HFFc6 (cell line): ENCODE results near the gene SCUBE3. TPM values are rescaled to one million over a fixed set of nuclear protein-coding genes. Genes with fewer than 3 reads are reported as not detected.
A peak's percentile ranks its signal among the peaks of the same experiment; 100 is the strongest.

Experiments used
- DNase-seq: peaks from one replicate; pipeline ENCODE4 v3.0.0-alpha.2; 2018
- H3K27ac Mint-ChIP-seq: 2 replicates; pipeline ENCODE4 v1.8.0; 2020; ENCODE audit warnings: mild to moderate bottlenecking, mixed read lengths
- H3K27me3 Mint-ChIP-seq: 2 replicates; pipeline ENCODE4 v1.8.0; 2021; ENCODE audit warnings: mild to moderate bottlenecking, moderate library complexity, mixed read lengths; ENCODE audit not compliant: insufficient read depth
- H3K36me3 Mint-ChIP-seq: 2 replicates; pipeline ENCODE4 v1.8.0; 2021; ENCODE audit warnings: low read depth, mixed read lengths
- H3K4me1 Mint-ChIP-seq: 2 replicates; pipeline ENCODE4 v1.8.0; 2020; ENCODE audit warnings: low read depth, mixed read lengths
- H3K4me3 Mint-ChIP-seq: 2 replicates; pipeline ENCODE4 v1.8.0; 2020; ENCODE audit warnings: mild to moderate bottlenecking, moderate library complexity, mixed read lengths
- H3K9me3 Mint-ChIP-seq: 2 replicates; pipeline ENCODE4 v1.8.0; 2020; ENCODE audit warnings: mild to moderate bottlenecking, mixed read lengths
- CTCF ChIP-seq: fragments of 200-600 bp; sonication (generic); IDR thresholded peaks from 2 replicates; pipeline ENCODE4 v1.5.0; 2021; ENCODE audit warnings: antibody characterized with exemption, mild to moderate bottlenecking
- total RNA-seq, 6 experiments: library from RNA; stranded (reverse); fragmentation: NEBNext Ultra II Directional; extraction: Animal tissue kit (Norgen Biotek cat#: 25700); gene quantifications; 2 replicates in 1 of 6; 3 replicates in 5 of 6; pipeline ENCODE4 v1.2.3, GENCODE V29; 2021

The SCUBE3 gene
- total RNA-seq, 6 experiments from 2014 or later: 37.0 to 75.0 (median 44.3) TPM

- Mint-ChIP-seq H3K36me3 (no peaks in the 10 kb centered on the region), H3K4me3 (peak overlapping the region; percentile 75), H3K4me1 (peaks cover 90% of the 10 kb centered on the region), H3K27me3 (no peaks in the 10 kb centered on the region), H3K9me3 (no peaks in the 10 kb centered on the region), H3K27ac (peak overlapping the region; percentile 95)
- TF ChIP-seq CTCF: no peak
- peak; percentile 77 for DNase-seq
These were observed 31.7 kb upstream of the SCUBE3 start for GRCh38 chr6:35181933-35182612.

GRCh38 chr6:35183281-35183680, 30.5 kb upstream of the SCUBE3 start:
- peaks cover 3% of the 10 kb centered on the region; the same call in 1 of the 2 replicates for H3K27me3 Mint-ChIP-seq
- H3K27ac Mint-ChIP-seq: peak overlapping the region; percentile 69
- H3K36me3 Mint-ChIP-seq: no peaks in the 10 kb centered on the region
- H3K9me3 Mint-ChIP-seq: no peaks in the 10 kb centered on the region
- no peak overlapping the region for H3K4me3 Mint-ChIP-seq
- no peak for DNase-seq
- no peak for TF ChIP-seq CTCF
- H3K4me1 Mint-ChIP-seq: peaks cover 77% of the 10 kb centered on the region

GRCh38 chr6:35183935-35184334, 29.8 kb upstream of the SCUBE3 start:
- peaks cover 3% of the 10 kb centered on the region; the same call in 1 of the 2 replicates for H3K27me3 Mint-ChIP-seq
- DNase-seq: no peak
- TF ChIP-seq CTCF: no peak
- H3K4me3 Mint-ChIP-seq: no peak overlapping the region
- H3K9me3 Mint-ChIP-seq: no peaks in the 10 kb centered on the region
- H3K27ac Mint-ChIP-seq: peak overlapping the region; percentile 85
- no peaks in the 10 kb centered on the region for H3K36me3 Mint-ChIP-seq
- peaks cover 72% of the 10 kb centered on the region for H3K4me1 Mint-ChIP-seq

- Mint-ChIP-seq H3K36me3 (no peaks in the 10 kb centered on the region), H3K9me3 (no peaks in the 10 kb centered on the region), H3K4me1 (peaks cover 69% of the 10 kb centered on the region), H3K27me3 (peaks cover 3% of the 10 kb centered on the region; the same call in 1 of the 2 replicates), H3K4me3 (peak overlapping the region; percentile 23; the same call in 1 of the 2 replicates), H3K27ac (peak overlapping the region; percentile 85)
- no peak for TF ChIP-seq CTCF
- DNase-seq: no peak
These were observed 29.0 kb upstream of the SCUBE3 start for GRCh38 chr6:35184580-35185301.

- Mint-ChIP-seq H3K9me3 (no peaks in the 10 kb centered on the region), H3K36me3 (no peaks in the 10 kb centered on the region), H3K27me3 (peaks cover 3% of the 10 kb centered on the region; the same call in 1 of the 2 replicates), H3K4me1 (peaks cover 69% of the 10 kb centered on the region), H3K4me3 (peak overlapping the region; percentile 23; the same call in 1 of the 2 replicates), H3K27ac (peak overlapping the region; percentile 85)
- peak; percentile 50 for DNase-seq
- TF ChIP-seq CTCF: no peak
These were observed 28.5 kb upstream of the SCUBE3 start for GRCh38 chr6:35185302-35185681.
